Rectal smooth muscle tissue (tissue), 1 donor: ENCODE results near the gene MFRP.

Experiments used
- H3K27ac ChIP-seq: one replicate; pipeline ENCODE4 v1.7.0; 2013; ENCODE audit warnings: low read depth, low read length, inconsistent platforms
- H3K27me3 ChIP-seq: one replicate; pipeline ENCODE4 v1.7.0; 2013; ENCODE audit warnings: low read length; ENCODE audit not compliant: control insufficient read depth, insufficient read depth
- H3K36me3 ChIP-seq: one replicate; pipeline ENCODE4 v1.7.0; 2013; ENCODE audit warnings: low read length; ENCODE audit not compliant: control insufficient read depth, insufficient read depth
- H3K4me1 ChIP-seq: one replicate; pipeline ENCODE4 v1.7.0; 2013; ENCODE audit warnings: low read length; ENCODE audit not compliant: control insufficient read depth, insufficient read depth
- H3K4me3 ChIP-seq: one replicate; pipeline ENCODE4 v1.7.0; 2013; ENCODE audit warnings: low read length
- H3K9ac ChIP-seq: one replicate; pipeline ENCODE4 v1.7.0; 2013; ENCODE audit warnings: low read length

Gene MFRP

GRCh38 chr11:119320240-119320775 is 26.2 kb downstream of the MFRP start:
- H3K27ac ChIP-seq, result peak overlapping the region; percentile 91
- no peaks in the 10 kb centered on the region for H3K36me3 ChIP-seq
- peak overlapping the region; percentile 66 for H3K4me3 ChIP-seq
- H3K27me3 ChIP-seq, result peaks cover 2% of the 10 kb centered on the region
- peaks cover 40% of the 10 kb centered on the region for H3K4me1 ChIP-seq
- peak overlapping the region; percentile 45 for H3K9ac ChIP-seq

- H3K4me3 ChIP-seq, result no peak overlapping the region
- H3K4me1 ChIP-seq, result peaks cover 42% of the 10 kb centered on the region
- H3K9ac ChIP-seq, result no peak overlapping the region
These were observed 26.7 kb downstream of the MFRP start for GRCh38 chr11:119319700-119320239.

GRCh38 chr11:119319136-119319699 is 27.3 kb downstream of the MFRP start:
- Histone ChIP-seq H3K36me3 (peaks cover 4% of the 10 kb centered on the region), H3K9ac (no peak overlapping the region), H3K4me1 (peaks cover 43% of the 10 kb centered on the region), H3K4me3 (no peak overlapping the region), H3K27ac (peak overlapping the region; percentile 91), H3K27me3 (peaks cover 3% of the 10 kb centered on the region)

More at GRCh38 chr11:119319700-119320239, 26.7 kb downstream of the MFRP start:
- Histone ChIP-seq H3K27ac (peak overlapping the region; percentile 91), H3K27me3 (peaks cover 3% of the 10 kb centered on the region), H3K36me3 (no peaks in the 10 kb centered on the region)

GRCh38 chr11:119318240-119319135 is 28.0 kb downstream of the MFRP start:
- no peak overlapping the region for H3K9ac ChIP-seq
- peaks cover 3% of the 10 kb centered on the region for H3K27me3 ChIP-seq
- H3K4me3 ChIP-seq, result no peak overlapping the region
- peak overlapping the region; percentile 91 for H3K27ac ChIP-seq
- H3K36me3 ChIP-seq, result peaks cover 4% of the 10 kb centered on the region
- peaks cover 43% of the 10 kb centered on the region for H3K4me1 ChIP-seq

GRCh38 chr11:119317592-119318239 is 28.8 kb downstream of the MFRP start:
- Histone ChIP-seq H3K4me1 (peaks cover 43% of the 10 kb centered on the region), H3K27ac (peak overlapping the region; percentile 91), H3K36me3 (peaks cover 7% of the 10 kb centered on the region), H3K9ac (no peak overlapping the region), H3K27me3 (peaks cover 3% of the 10 kb centered on the region), H3K4me3 (peak overlapping the region; percentile 56)

- H3K4me1 ChIP-seq, result peaks cover 43% of the 10 kb centered on the region
- H3K4me3 ChIP-seq, result peak within 1 kb of the TSS; percentile 56
- H3K27ac ChIP-seq, result peak within 1 kb of the TSS; percentile 91
- H3K36me3 ChIP-seq, result peaks cover 15% of the 10 kb centered on the region
- H3K27me3 ChIP-seq, result peaks cover 3% of the 10 kb centered on the region
- H3K9ac ChIP-seq, result peak within 1 kb of the TSS; percentile 49
These were observed 29.5 kb downstream of the MFRP start, which contains the start of gene MCAM for GRCh38 chr11:119316729-119317591. Gene MCAM, minus strand, starts transcription at chr11:119317130. Its CDS starts 29 bp downstream, at chr11:119317101.

GRCh38 chr11:119316016-119316728 is 30.3 kb downstream of the MFRP start:
- Histone ChIP-seq H3K4me1 (peaks cover 39% of the 10 kb centered on the region), H3K27me3 (peaks cover 3% of the 10 kb centered on the region), H3K9ac (peak overlapping the region; percentile 49), H3K36me3 (peaks cover 16% of the 10 kb centered on the region), H3K4me3 (peak overlapping the region; percentile 52), H3K27ac (peak overlapping the region; percentile 91)

GRCh38 chr11:119315131-119316015 is 31.1 kb downstream of the MFRP start:
- H3K36me3 ChIP-seq, result peaks cover 19% of the 10 kb centered on the region
- peak overlapping the region; percentile 91 for H3K27ac ChIP-seq
- H3K4me1 ChIP-seq, result peaks cover 37% of the 10 kb centered on the region
- no peak overlapping the region for H3K9ac ChIP-seq
- peak overlapping the region; percentile 52 for H3K4me3 ChIP-seq
- H3K27me3 ChIP-seq, result peaks cover 3% of the 10 kb centered on the region

GRCh38 chr11:119314726-119315125 is 31.8 kb downstream of the MFRP start:
- Histone ChIP-seq H3K4me3 (peak overlapping the region; percentile 52), H3K27ac (peak overlapping the region; percentile 91), H3K27me3 (peaks cover 3% of the 10 kb centered on the region), H3K36me3 (peaks cover 19% of the 10 kb centered on the region), H3K4me1 (peaks cover 31% of the 10 kb centered on the region), H3K9ac (no peak overlapping the region)

- Histone ChIP-seq H3K4me3 (no peak overlapping the region), H3K4me1 (peaks cover 8% of the 10 kb centered on the region), H3K9ac (no peak overlapping the region), H3K27ac (no peak overlapping the region), H3K27me3 (peaks cover 3% of the 10 kb centered on the region), H3K36me3 (peaks cover 24% of the 10 kb centered on the region)
These were observed 35.8 kb downstream of the MFRP start for GRCh38 chr11:119310682-119311052.
